Mesangial cell (primary cell): ENCODE measurements around the gene LYRM1. TPM values are rescaled to one million over a fixed set of nuclear protein-coding genes. Genes with fewer than 3 reads are reported as not detected.

Experiments
- total RNA-seq: library from RNA; depleted of rRNA; stranded (reverse); fragments of >200 nt; gene quantifications from 2 replicates; pipeline ENCODE4 v1.2.3, GENCODE V29; 2015

The LYRM1 gene
- 24.3 and 27.0 TPM in 2 replicates for total RNA-seq

GRCh38 chr16:20900299-20901067, at the start of gene LYRM1, which contains the start of gene DCUN1D3:
Gene LYRM1 (plus strand): TSS chr16:20900771. CDS start chr16:20915556, 14,785 bp downstream.
Gene DCUN1D3 (minus strand): TSS chr16:20900358. CDS start chr16:20862538, 37,820 bp downstream.

Other genes with a start within 250 kb of the LYRM1 start
- gene ACSM1, start 203.1 kb upstream of the LYRM1 start, total RNA-seq = under 0.01 and 1.0 TPM in 2 replicates
- gene THUMPD1, start 159.0 kb upstream of the LYRM1 start, total RNA-seq = 57.7 and 90.6 TPM in 2 replicates
- 2.9 and 13.4 TPM in 2 replicates for gene ACSM3, start 136.8 kb upstream of the LYRM1 start, total RNA-seq
- gene ERI2, start 94.3 kb upstream of the LYRM1 start, total RNA-seq = 8.5 and 9.4 TPM in 2 replicates
- gene REXO5, start 94.2 kb upstream of the LYRM1 start, total RNA-seq = 0.89 and 4.9 TPM in 2 replicates
- 5.2 and 10.3 TPM in 2 replicates for gene DCUN1D3, start 413 bp upstream of the LYRM1 start, total RNA-seq